NOMO-1 (cell line): Measurements from ENCODE around the gene GLMN.

Source experiments
- DNase-seq, 2 experiments: peaks; one replicate each; lab custom pipeline; 2025; ENCODE audit not compliant: unreplicated experiment in 2 of 2; lab: John Stamatoyannopoulos, UW

The GLMN gene

GRCh38 chr1:92201973-92202372, 96.8 kb downstream of the GLMN start:
- DNase-seq: peak; percentile 50 to 87
